HCT116 (cell line): ENCODE results near the gene MAPK8.
"Not testable (repeated sequence)": the region's sequence is repeated elsewhere in the genome, so short reads cannot be mapped to it uniquely, and the experiment has no call there.

Experiments used
- ATF3 ChIP-seq: IDR thresholded peaks from 2 replicates; pipeline ENCODE4 v1.6.1; 2012
- CTCF ChIP-seq, 3 experiments: fragments of 200-600 bp in 1 of 3; sonication (generic) in 1 of 3; IDR thresholded peaks in 2 of 3; conservative IDR thresholded peaks in 1 of 3; 2 replicates each; pipeline ENCODE4 v1.5.1; 2012 to 2017; ENCODE audit warnings: low read depth in 2 of 3, low read length in 2 of 3, antibody characterized with exemption in 1 of 3, borderline replicate concordance in 1 of 3, control low read depth in 1 of 3, mild to moderate bottlenecking in 1 of 3, mixed read lengths in 1 of 3, mixed run types in 1 of 3, moderate library complexity in 1 of 3; ENCODE audit not compliant: insufficient read depth in 1 of 3
- EZH2 ChIP-seq: fragments of 200-600 bp; sonication (generic); IDR thresholded peaks from 2 replicates; pipeline ENCODE4 v1.6.1; 2017; ENCODE audit warnings: antibody characterized with exemption, mixed run types
- POLR2AphosphoS5 ChIP-seq: IDR thresholded peaks from 2 replicates; pipeline ENCODE4 v1.6.1; 2011; ENCODE audit warnings: mild to moderate bottlenecking, low read depth, low read length, moderate library complexity
- REST ChIP-seq: IDR thresholded peaks from 2 replicates; pipeline ENCODE4 v1.6.1; 2012; ENCODE audit warnings: low read depth

GRCh38 chr10:48347539-48347938 lies 41.1 kb downstream of the MAPK8 start:
- not testable (repeated sequence) for TF ChIP-seq REST; ATF3; EZH2; CTCF (IDR thresholded peaks at IDR 0.05 in 2 of 3, conservative IDR thresholded peaks at IDR 0.05 in 1 of 3; ENCODE audit: borderline replicate concordance in 1 of 3, insufficient read depth in 1 of 3, low read depth in 2 of 3, low read length in 2 of 3); POLR2AphosphoS5
